ENCODE results near the gene SIGLEC1. TPM values are rescaled to one million over a fixed set of nuclear protein-coding genes. Genes with fewer than 3 reads are reported as not detected.

Gene SIGLEC1
- total RNA-seq, 1 donor from 2014 or later, result not detected

- Histone ChIP-seq H3K27ac (ENCODE audit: low read depth, low read length) (no peak overlapping the region), H3K9me3 (ENCODE audit: insufficient read depth, low read depth, low read length) (no peaks in the 10 kb centered on the region), H3K9ac (ENCODE audit: low read length) (no peak overlapping the region), H3K4me2 (ENCODE audit: low read length) (no peak overlapping the region), H3K4me3 (ENCODE audit: insufficient read depth, low read depth, low read length) (no peak overlapping the region), H3K4me1 (ENCODE audit: insufficient read depth, low read length) (no peaks in the 10 kb centered on the region), H2AFZ (ENCODE audit: low read depth, low read length) (no peak overlapping the region), H3K27me3 (ENCODE audit: insufficient read depth, low read length) (peaks cover 25% of the 10 kb centered on the region), H3K79me2 (ENCODE audit: insufficient read depth, low read length) (no peaks in the 10 kb centered on the region), H3K36me3 (ENCODE audit: insufficient read depth, low read length) (no peaks in the 10 kb centered on the region), H4K20me1 (ENCODE audit: insufficient read depth, low read length) (no peaks in the 10 kb centered on the region)
- no peak for FAIRE-seq
- Mint-ChIP-seq H3K36me3 (ENCODE audit: low read depth, unreplicated experiment) (no peaks in the 10 kb centered on the region), H3K27me3 (ENCODE audit: low read depth, unreplicated experiment) (peaks cover 43% of the 10 kb centered on the region), H3K27ac (ENCODE audit: unreplicated experiment) (no peak overlapping the region), H3K9me3 (ENCODE audit: unreplicated experiment) (no peaks in the 10 kb centered on the region), H3K4me3 (ENCODE audit: unreplicated experiment) (no peak overlapping the region), H3K4me1 (ENCODE audit: low read depth, unreplicated experiment) (peaks cover 9% of the 10 kb centered on the region)
- TF ChIP-seq CTCF (IDR thresholded peaks at IDR 0.05; ENCODE audit: insufficient read depth, low read depth, low read length), result no peak
- TF ChIP-seq EZH2 (IDR thresholded peaks at IDR 0.05; ENCODE audit: insufficient read depth, low read length), result no peak
- DNase-seq (ENCODE audit: low read depth), result no peak
Measured at GRCh38 chr20:3670945-3671344, 41.5 kb downstream of the SIGLEC1 start.

DNA sequence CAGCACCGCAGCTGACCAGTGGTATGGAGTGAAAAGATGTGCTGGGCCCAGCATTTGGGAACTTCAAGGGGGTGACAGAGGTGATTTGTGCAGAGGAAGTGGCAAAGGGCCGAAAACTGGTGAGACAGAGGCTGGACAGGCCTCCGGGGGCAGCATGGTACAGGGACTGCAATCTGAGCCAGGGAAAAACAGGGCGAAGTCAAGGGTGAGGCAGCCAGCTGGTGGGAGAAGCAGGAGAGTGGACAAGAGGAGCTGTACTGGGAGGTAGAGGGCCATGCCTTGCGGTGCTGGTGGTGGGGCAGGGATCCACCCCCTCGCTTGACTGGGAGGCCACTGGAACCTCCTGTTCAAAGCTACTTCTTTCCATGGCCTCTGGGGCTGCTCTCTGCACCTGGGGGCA lies 41.9 kb downstream of the SIGLEC1 start:
- no peak overlapping the region for H3K4me3 ChIP-seq (ENCODE audit: insufficient read depth, low read depth, low read length)
- H3K4me2 ChIP-seq (ENCODE audit: low read length), result no peak overlapping the region
- no peak overlapping the region for H3K27ac ChIP-seq (ENCODE audit: low read depth, low read length)
- Mint-ChIP-seq H3K27ac (ENCODE audit: unreplicated experiment) (no peak overlapping the region), H3K36me3 (ENCODE audit: low read depth, unreplicated experiment) (no peaks in the 10 kb centered on the region), H3K9me3 (ENCODE audit: unreplicated experiment) (no peaks in the 10 kb centered on the region), H3K4me1 (ENCODE audit: low read depth, unreplicated experiment) (peaks cover 9% of the 10 kb centered on the region), H3K4me3 (ENCODE audit: unreplicated experiment) (no peak overlapping the region), H3K27me3 (ENCODE audit: low read depth, unreplicated experiment) (peaks cover 41% of the 10 kb centered on the region)
- no peaks in the 10 kb centered on the region for H3K36me3 ChIP-seq (ENCODE audit: insufficient read depth, low read length)
- H3K9me3 ChIP-seq (ENCODE audit: insufficient read depth, low read depth, low read length), result no peaks in the 10 kb centered on the region
- DNase-seq (ENCODE audit: low read depth) (no peak), FAIRE-seq (no peak)
- no peak overlapping the region for H2AFZ ChIP-seq (ENCODE audit: low read depth, low read length)
- H3K4me1 ChIP-seq (ENCODE audit: insufficient read depth, low read length), result no peaks in the 10 kb centered on the region
- no peaks in the 10 kb centered on the region for H3K79me2 ChIP-seq (ENCODE audit: insufficient read depth, low read length)
- H3K9ac ChIP-seq (ENCODE audit: low read length), result no peak overlapping the region
- TF ChIP-seq CTCF (IDR thresholded peaks at IDR 0.05; ENCODE audit: insufficient read depth, low read depth, low read length) (no peak), EZH2 (IDR thresholded peaks at IDR 0.05; ENCODE audit: insufficient read depth, low read length) (no peak)
- H3K27me3 ChIP-seq (ENCODE audit: insufficient read depth, low read length), result peaks cover 20% of the 10 kb centered on the region
- no peaks in the 10 kb centered on the region for H4K20me1 ChIP-seq (ENCODE audit: insufficient read depth, low read length)

- H3K9ac ChIP-seq (ENCODE audit: low read length), result no peak overlapping the region
- no peak overlapping the region for H3K4me3 ChIP-seq (ENCODE audit: insufficient read depth, low read depth, low read length)
- peaks cover 9% of the 10 kb centered on the region for H3K4me1 Mint-ChIP-seq (ENCODE audit: low read depth, unreplicated experiment)
- H2AFZ ChIP-seq (ENCODE audit: low read depth, low read length), result no peak overlapping the region
- no peak overlapping the region for H3K27ac Mint-ChIP-seq (ENCODE audit: unreplicated experiment)
- no peaks in the 10 kb centered on the region for H3K36me3 ChIP-seq (ENCODE audit: insufficient read depth, low read length)
- H3K4me2 ChIP-seq (ENCODE audit: low read length), result no peak overlapping the region
- H3K9me3 ChIP-seq (ENCODE audit: insufficient read depth, low read depth, low read length), result no peaks in the 10 kb centered on the region
- FAIRE-seq (no peak), DNase-seq (ENCODE audit: low read depth) (no peak)
- no peak for TF ChIP-seq CTCF (IDR thresholded peaks at IDR 0.05; ENCODE audit: insufficient read depth, low read depth, low read length)
- no peak for TF ChIP-seq EZH2 (IDR thresholded peaks at IDR 0.05; ENCODE audit: insufficient read depth, low read length)
- H3K27me3 ChIP-seq (ENCODE audit: insufficient read depth, low read length), result peaks cover 13% of the 10 kb centered on the region
- no peaks in the 10 kb centered on the region for H4K20me1 ChIP-seq (ENCODE audit: insufficient read depth, low read length)
- no peaks in the 10 kb centered on the region for H3K79me2 ChIP-seq (ENCODE audit: insufficient read depth, low read length)
- peaks cover 37% of the 10 kb centered on the region for H3K27me3 Mint-ChIP-seq (ENCODE audit: low read depth, unreplicated experiment)
- H3K4me1 ChIP-seq (ENCODE audit: insufficient read depth, low read length), result no peaks in the 10 kb centered on the region
- no peaks in the 10 kb centered on the region for H3K36me3 Mint-ChIP-seq (ENCODE audit: low read depth, unreplicated experiment)
- peak overlapping the region; percentile 27 for H3K4me3 Mint-ChIP-seq (ENCODE audit: unreplicated experiment)
- H3K27ac ChIP-seq (ENCODE audit: low read depth, low read length), result no peak overlapping the region
- H3K9me3 Mint-ChIP-seq (ENCODE audit: unreplicated experiment), result no peaks in the 10 kb centered on the region
Measured at GRCh38 chr20:3669710-3670367, 42.6 kb downstream of the SIGLEC1 start.

Measured in astrocyte (in vitro differentiated cells and primary cell).